Activated T-cell treated with anti-CD3 and anti-CD28 coated beads for 1 hour (primary cell): ENCODE measurements around the gene ELOA.
"Not testable (repeated sequence)": the region's sequence is repeated elsewhere in the genome, so short reads cannot be mapped to it uniquely, and the experiment has no call there.

Source experiments
- DNase-seq: peaks from one replicate; pipeline ENCODE4 v3.0.0-alpha.2; 2020; ENCODE audit warnings: low read depth

The ELOA gene

GRCh38 chr1:23743287-23744152, at the start of gene ELOA:
TSS of gene ELOA (plus strand) at chr1:23743471. CDS start at chr1:23743504, 33 bp downstream.
- DNase-seq, result peak; percentile 67

GRCh38 chr1:23693599-23693998, 49.7 kb upstream of the ELOA start:
- no peak for DNase-seq

GRCh38 chr1:23694371-23694770, 48.9 kb upstream of the ELOA start:
- no peak for DNase-seq

GRCh38 chr1:23695667-23696066, 47.6 kb upstream of the ELOA start:
- no peak for DNase-seq

GRCh38 chr1:23696335-23696989, 46.8 kb upstream of the ELOA start:
- no peak for DNase-seq

- no peak for DNase-seq
Measured at GRCh38 chr1:23698466-23698865, 44.8 kb upstream of the ELOA start.

- DNase-seq, result no peak
Measured at GRCh38 chr1:23699280-23700179, 43.7 kb upstream of the ELOA start.

- no peak for DNase-seq
Measured at GRCh38 chr1:23701310-23701709, 42.0 kb upstream of the ELOA start.

GRCh38 chr1:23701996-23702395, 41.3 kb upstream of the ELOA start:
- no peak for DNase-seq

- DNase-seq, result no peak
Measured at GRCh38 chr1:23704834-23705495, 38.3 kb upstream of the ELOA start.

- DNase-seq, result no peak
Measured at GRCh38 chr1:23709229-23709628, 34.0 kb upstream of the ELOA start.

- no peak for DNase-seq
Measured at GRCh38 chr1:23718482-23718881, 24.8 kb upstream of the ELOA start.

GRCh38 chr1:23719162-23719820, 24.0 kb upstream of the ELOA start:
- no peak for DNase-seq

- DNase-seq, result no peak
Measured at GRCh38 chr1:23720256-23720995, 22.8 kb upstream of the ELOA start.

- no peak for DNase-seq
Measured at GRCh38 chr1:23722652-23723051, 20.6 kb upstream of the ELOA start.

- DNase-seq, result no peak
Measured at GRCh38 chr1:23726686-23727085, 16.6 kb upstream of the ELOA start.

- no peak for DNase-seq
Measured at GRCh38 chr1:23727362-23727811, 15.9 kb upstream of the ELOA start.

- no peak for DNase-seq
Measured at GRCh38 chr1:23732363-23733224, 10.7 kb upstream of the ELOA start.

GRCh38 chr1:23733281-23733680, 10.0 kb upstream of the ELOA start:
- not testable (repeated sequence) for DNase-seq
